CD4-positive, alpha-beta T cell (primary cell): ENCODE results near the gene FBXO4. TPM values are rescaled to one million over a fixed set of nuclear protein-coding genes. Genes with fewer than 3 reads are reported as not detected.

ENCODE experiments used
- ATAC-seq: fragments of 200-7000 bp; cut with Tn5 transposase; one replicate; pipeline ENCODE4 v1.10.0; 2022; ENCODE audit warnings: mild to moderate bottlenecking; ENCODE audit not compliant: poor library complexity
- CTCF ChIA-PET: fragments of 350-600 bp; sonication (Branson Sonifier 250); formaldehyde crosslinking; loops from one replicate; lab custom pipeline; 2021; ENCODE audit warnings: antibody characterized with exemption, inconsistent platforms; lab: Charles Lee
- POLR2A ChIA-PET: fragments of 350-600 bp; sonication (Branson Sonifier 250); formaldehyde crosslinking; loops from one replicate; lab custom pipeline; 2021; ENCODE audit warnings: antibody characterized with exemption, inconsistent platforms; lab: Charles Lee
- DNase-seq, 14 experiments: peaks; one replicate each; pipeline ENCODE4 v3.0.0-alpha.2; 2013 to 2020; ENCODE audit warnings: mixed read lengths in 2 of 14
- H3K27ac ChIP-seq, 2 donors: one replicate each; pipeline versions ENCODE4 v1.5.1 to v1.7.0; 2013; ENCODE audit warnings: low read length in 2 of 2, low read depth in 1 of 2, mild to moderate bottlenecking in 1 of 2
- H3K27me3 ChIP-seq, 2 experiments: 1 replicate in 1 of 2; 2 replicates in 1 of 2; pipeline versions ENCODE4 v1.6.1 to v1.7.0; 2013; ENCODE audit warnings: low read length in 2 of 2, control low read depth in 1 of 2, mild to moderate bottlenecking in 1 of 2, moderate library complexity in 1 of 2; ENCODE audit not compliant: insufficient read depth in 2 of 2, control insufficient read depth in 1 of 2
- H3K36me3 ChIP-seq: one replicate; pipeline ENCODE4 v1.6.1; 2013; ENCODE audit warnings: low read length, control low read depth; ENCODE audit not compliant: insufficient read depth
- H3K4me1 ChIP-seq: one replicate; pipeline ENCODE4 v1.6.1; 2013; ENCODE audit warnings: low read length, control low read depth; ENCODE audit not compliant: insufficient read depth
- H3K4me3 ChIP-seq: one replicate; pipeline ENCODE4 v1.5.1; 2013; ENCODE audit warnings: mild to moderate bottlenecking, low read length, moderate library complexity
- H3K9me3 ChIP-seq, 2 experiments: 1 replicate in 1 of 2; 2 replicates in 1 of 2; pipeline versions ENCODE4 v1.6.1 to v1.7.0; 2013; ENCODE audit warnings: low read length in 2 of 2, mild to moderate bottlenecking in 2 of 2, control low read depth in 1 of 2, moderate library complexity in 1 of 2; ENCODE audit not compliant: control insufficient read depth in 1 of 2, insufficient read depth in 1 of 2
- H3K27ac Mint-ChIP-seq: one replicate; pipeline ENCODE4 v1.8.0; 2020; ENCODE audit warnings: mixed read lengths
- H3K27me3 Mint-ChIP-seq: one replicate; pipeline ENCODE4 v1.8.0; 2021; ENCODE audit warnings: mixed read lengths
- H3K36me3 Mint-ChIP-seq: one replicate; pipeline ENCODE4 v1.8.0; 2021; ENCODE audit warnings: low read depth, mixed read lengths
- H3K4me1 Mint-ChIP-seq: one replicate; pipeline ENCODE4 v1.8.0; 2021; ENCODE audit warnings: low read depth, mixed read lengths
- H3K4me3 Mint-ChIP-seq: one replicate; pipeline ENCODE4 v1.8.0; 2020; ENCODE audit warnings: mild to moderate bottlenecking, mixed read lengths
- H3K9me3 Mint-ChIP-seq: one replicate; pipeline ENCODE4 v1.8.0; 2020; ENCODE audit warnings: mixed read lengths
- CTCF ChIP-seq: fragments of 200-600 bp; IDR thresholded peaks from one replicate; pipeline ENCODE4 v1.8.0; 2022; ENCODE audit warnings: antibody characterized with exemption, mild to moderate bottlenecking
- intact Hi-C, 2 experiments: fragments of 100-400 bp; cut with DNase I in 1 of 2; cut with micrococcal nuclease in 1 of 2; formaldehyde crosslinking; loops; one replicate each; pipeline versions ENCODE4 v1.15.1 to v1.9.0; 2023 to 2025; cut with DNase I, micrococcal nuclease
- total RNA-seq, 174 experiments: library from RNA in 2 of 174; stranded (reverse) in 2 of 174; gene quantifications; one replicate each; pipeline ENCODE4 v1.2.3 and lab custom pipeline; 2021 to 2026

Gene FBXO4
- total RNA-seq, 2 experiments from 2014 or later = 7.0 to 8.1 TPM

DNA sequence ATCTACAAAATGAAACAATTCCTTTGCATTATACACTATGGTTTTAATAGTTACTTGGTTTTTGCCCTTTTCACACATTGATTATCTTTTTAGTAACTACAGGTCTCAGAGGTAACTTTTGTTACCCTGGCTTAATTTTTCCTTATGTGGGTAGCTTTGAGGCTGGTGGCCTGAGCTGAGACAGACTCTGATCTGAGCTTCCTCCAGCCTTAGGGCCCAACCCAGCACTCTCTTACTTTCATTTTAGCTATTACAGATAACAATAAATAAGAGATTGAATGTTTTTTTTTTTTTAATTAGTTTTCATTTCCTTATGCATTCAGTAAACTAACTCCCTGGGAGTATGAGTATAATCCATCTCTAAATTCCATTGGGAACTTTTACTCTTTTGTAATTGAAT lies 39.8 kb upstream of the FBXO4 start:
- Mint-ChIP-seq H3K9me3 (no peaks in the 10 kb centered on the region), H3K27ac (no peak overlapping the region), H3K4me3 (no peak overlapping the region), H3K27me3 (peaks cover 38% of the 10 kb centered on the region), H3K36me3 (no peaks in the 10 kb centered on the region), H3K4me1 (no peaks in the 10 kb centered on the region)
- DNase-seq (no peak), ATAC-seq (no peak)
- no peak for TF ChIP-seq CTCF
- Histone ChIP-seq H3K4me3 (no peak overlapping the region), H3K36me3 (no peaks in the 10 kb centered on the region), H3K27ac (no peak overlapping the region), H3K4me1 (no peaks in the 10 kb centered on the region), H3K9me3 (no peaks in the 10 kb centered on the region), H3K27me3 (peaks cover 2 to 20% of the 10 kb centered on the region in 2 experiments)
- POLR2A ChIA-PET = no interaction called here
- intact Hi-C loops = no loop called here
- CTCF ChIA-PET = no interaction called here

DNA sequence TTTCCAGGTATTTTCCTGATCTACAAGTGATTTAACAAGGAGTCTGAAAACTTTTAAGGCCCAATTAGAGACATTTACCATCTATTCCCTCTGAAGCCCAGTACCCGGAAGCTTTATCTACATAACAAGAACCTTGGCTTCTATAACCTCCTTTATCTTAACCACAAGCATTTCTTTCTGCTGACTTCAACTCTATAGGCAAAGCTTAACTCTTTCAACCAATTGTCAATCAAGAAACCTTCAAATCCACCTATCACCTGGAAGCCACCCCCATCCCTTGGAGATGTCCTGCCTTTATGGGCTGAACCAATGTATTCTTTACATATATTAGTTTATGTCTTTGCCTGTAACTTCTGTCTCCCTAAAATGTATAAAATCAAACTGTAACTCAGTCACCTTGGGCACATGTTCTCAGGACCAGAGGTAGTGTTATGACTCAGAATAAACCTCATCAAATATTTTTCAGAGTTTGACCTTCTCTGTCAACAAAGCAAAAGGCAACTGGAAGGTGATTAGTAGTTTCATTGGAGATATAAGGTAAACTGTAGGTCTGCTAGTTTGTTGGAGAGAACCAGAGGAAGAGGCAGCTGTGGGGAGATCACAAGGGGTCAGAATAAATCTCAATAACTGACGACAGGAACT lies 33.9 kb upstream of the FBXO4 start:
- ATAC-seq (no peak), DNase-seq (no peak)
- ChIA-PET POLR2A (interaction anchor here (1.6 kb wide), 1 partner anchor 13 kb away, joined by 8 read pairs; the partner anchor contains the start of gene RIMOC1), CTCF (no interaction called here)
- Histone ChIP-seq H3K9me3 (no peaks in the 10 kb centered on the region), H3K4me3 (no peak overlapping the region), H3K36me3 (no peaks in the 10 kb centered on the region), H3K27me3 (peaks cover 2 to 25% of the 10 kb centered on the region in 2 experiments), H3K4me1 (no peaks in the 10 kb centered on the region), H3K27ac (no peak overlapping the region)
- TF ChIP-seq CTCF = no peak
- Mint-ChIP-seq H3K36me3 (no peaks in the 10 kb centered on the region), H3K4me3 (no peak overlapping the region), H3K27ac (no peak overlapping the region), H3K4me1 (no peaks in the 10 kb centered on the region), H3K9me3 (no peaks in the 10 kb centered on the region), H3K27me3 (peaks cover 60% of the 10 kb centered on the region)
- intact Hi-C loops = no loop called here

GRCh38 chr5:41892031-41892430 lies 33.0 kb upstream of the FBXO4 start:
- ChIA-PET POLR2A (no interaction called here), CTCF (no interaction called here)
- peaks cover 69% of the 10 kb centered on the region for H3K27me3 Mint-ChIP-seq
- TF ChIP-seq CTCF = no peak
- ATAC-seq = no peak
- Histone ChIP-seq H3K36me3 (no peaks in the 10 kb centered on the region), H3K4me3 (no peak overlapping the region), H3K27me3 (peaks cover 2 to 32% of the 10 kb centered on the region in 2 experiments), H3K9me3 (no peaks in the 10 kb centered on the region), H3K4me1 (no peaks in the 10 kb centered on the region), H3K27ac (no peak overlapping the region)
- H3K9me3 Mint-ChIP-seq = no peaks in the 10 kb centered on the region
- DNase-seq = no peak
- H3K4me3 Mint-ChIP-seq = no peak overlapping the region
- no peak overlapping the region for H3K27ac Mint-ChIP-seq
- H3K4me1 Mint-ChIP-seq = no peaks in the 10 kb centered on the region
- no peaks in the 10 kb centered on the region for H3K36me3 Mint-ChIP-seq
- intact Hi-C loops = no loop called here
